A204.1 (cell line): ENCODE measurements around the gene FAM200C.
"Not testable (repeated sequence)": the region's sequence is repeated elsewhere in the genome, so short reads cannot be mapped to it uniquely, and the experiment has no call there.

Experiments used
- FAIRE-seq: peaks from 2 replicates; lab custom pipeline; 2012; peaks lifted over from hg19 to GRCh38; lab: Jason Lieb, UNC

FAM200C gene

GRCh38 chr5:160399402-160400353 is at the start of gene FAM200C:
Gene FAM200C, minus strand, starts transcription at chr5:160400054. Its CDS starts 4,564 bp downstream, at chr5:160395490.
- FAIRE-seq = peak; percentile 96

GRCh38 chr5:160449458-160449857 is 49.6 kb upstream of the FAM200C start:
- FAIRE-seq = no peak

GRCh38 chr5:160448886-160449285 is 49.0 kb upstream of the FAM200C start:
- no peak for FAIRE-seq

- FAIRE-seq = no peak
Observed at GRCh38 chr5:160445751-160446150, 45.9 kb upstream of the FAM200C start.

GRCh38 chr5:160445132-160445531 is 45.3 kb upstream of the FAM200C start:
- no peak for FAIRE-seq

- no peak for FAIRE-seq
Observed at GRCh38 chr5:160444407-160444806, 44.6 kb upstream of the FAM200C start.

GRCh38 chr5:160442824-160443431 is 43.1 kb upstream of the FAM200C start:
- no peak for FAIRE-seq

- FAIRE-seq = no peak
Observed at GRCh38 chr5:160441311-160441781, 41.5 kb upstream of the FAM200C start.

GRCh38 chr5:160439205-160439600 is 39.3 kb upstream of the FAM200C start:
- no peak for FAIRE-seq

- FAIRE-seq = peak; percentile 49
Observed at GRCh38 chr5:160438316-160439204, 38.7 kb upstream of the FAM200C start.

GRCh38 chr5:160437271-160437670 is 37.4 kb upstream of the FAM200C start:
- FAIRE-seq = no peak

GRCh38 chr5:160436661-160437060 is 36.8 kb upstream of the FAM200C start:
- not testable (repeated sequence) for FAIRE-seq

- no peak for FAIRE-seq
Observed at GRCh38 chr5:160436017-160436416, 36.2 kb upstream of the FAM200C start.

- FAIRE-seq = no peak
Observed at GRCh38 chr5:160435532-160435931, 35.7 kb upstream of the FAM200C start.

- no peak for FAIRE-seq
Observed at GRCh38 chr5:160434022-160434531, 34.2 kb upstream of the FAM200C start.

- FAIRE-seq = no peak
Observed at GRCh38 chr5:160432787-160433186, 32.9 kb upstream of the FAM200C start.

GRCh38 chr5:160432196-160432595 is 32.3 kb upstream of the FAM200C start:
- FAIRE-seq = no peak

GRCh38 chr5:160427607-160428006 is 27.8 kb upstream of the FAM200C start:
- FAIRE-seq = no peak

- FAIRE-seq = no peak
Observed at GRCh38 chr5:160423099-160423498, 23.2 kb upstream of the FAM200C start.

GRCh38 chr5:160421625-160422258 is 21.9 kb upstream of the FAM200C start, which contains the start of gene PTTG1:
Gene PTTG1, plus strand, starts transcription at chr5:160421855. Its CDS starts 458 bp downstream, at chr5:160422313.
- peak; percentile 99 for FAIRE-seq

- no peak for FAIRE-seq
Observed at GRCh38 chr5:160420331-160420610, 20.4 kb upstream of the FAM200C start.
